Testis (tissue), 2 donors: Measurements from ENCODE around the gene ELK4.

ENCODE experiments used
- POLR2A ChIP-seq: fragments of 450-650 bp; IDR thresholded peaks from one replicate; pipeline ENCODE4 v1.6.1; 2017; ENCODE audit warnings: antibody characterized with exemption, mild to moderate bottlenecking, moderate library complexity
- TF ChIP-seq, protein P1 (sequence below), 3 experiments: fragments of 450-650 bp in 2 of 3; fragments of 200-600 bp in 1 of 3; sonication (generic) in 1 of 3; IDR thresholded peaks; one replicate each; pipeline ENCODE4 v1.5.1; 2016 to 2019; ENCODE audit warnings: antibody characterized with exemption in 3 of 3, mild to moderate bottlenecking in 2 of 3, moderate library complexity in 1 of 3

DNA sequence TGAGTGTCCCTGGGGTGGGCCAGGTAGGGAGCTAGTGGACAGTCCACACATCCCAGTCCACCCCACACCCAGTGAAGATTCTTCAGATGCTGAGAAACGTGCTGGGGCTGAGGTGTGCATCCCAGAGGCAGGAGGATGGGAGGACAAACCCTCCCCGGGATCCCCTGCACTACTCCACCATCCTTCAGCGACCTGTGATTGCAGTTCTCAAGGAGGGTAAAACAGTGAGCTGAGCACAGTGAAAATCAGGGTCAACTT lies 51.0 kb downstream of the ELK4 start:
- TF ChIP-seq, protein P1, sequence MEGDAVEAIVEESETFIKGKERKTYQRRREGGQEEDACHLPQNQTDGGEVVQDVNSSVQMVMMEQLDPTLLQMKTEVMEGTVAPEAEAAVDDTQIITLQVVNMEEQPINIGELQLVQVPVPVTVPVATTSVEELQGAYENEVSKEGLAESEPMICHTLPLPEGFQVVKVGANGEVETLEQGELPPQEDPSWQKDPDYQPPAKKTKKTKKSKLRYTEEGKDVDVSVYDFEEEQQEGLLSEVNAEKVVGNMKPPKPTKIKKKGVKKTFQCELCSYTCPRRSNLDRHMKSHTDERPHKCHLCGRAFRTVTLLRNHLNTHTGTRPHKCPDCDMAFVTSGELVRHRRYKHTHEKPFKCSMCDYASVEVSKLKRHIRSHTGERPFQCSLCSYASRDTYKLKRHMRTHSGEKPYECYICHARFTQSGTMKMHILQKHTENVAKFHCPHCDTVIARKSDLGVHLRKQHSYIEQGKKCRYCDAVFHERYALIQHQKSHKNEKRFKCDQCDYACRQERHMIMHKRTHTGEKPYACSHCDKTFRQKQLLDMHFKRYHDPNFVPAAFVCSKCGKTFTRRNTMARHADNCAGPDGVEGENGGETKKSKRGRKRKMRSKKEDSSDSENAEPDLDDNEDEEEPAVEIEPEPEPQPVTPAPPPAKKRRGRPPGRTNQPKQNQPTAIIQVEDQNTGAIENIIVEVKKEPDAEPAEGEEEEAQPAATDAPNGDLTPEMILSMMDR (IDR thresholded peaks at IDR 0.05): no peak
- TF ChIP-seq POLR2A: no peak
